HG02763 (cell line): ENCODE data around the gene EYS.

Experiments used
- ATAC-seq: cut with Tn5 transposase; IDR thresholded peaks from one replicate; pipeline ENCODE4 v1.9.1; 2021; ENCODE audit warnings: mild to moderate bottlenecking, moderate library complexity; ENCODE audit not compliant: unreplicated experiment

The EYS gene

GRCh38 chr6:65248101-65248610 lies 458.9 kb downstream of the EYS start:
- no peak for ATAC-seq

GRCh38 chr6:65231616-65232015 lies 475.4 kb downstream of the EYS start:
- no peak for ATAC-seq

GRCh38 chr6:65229825-65230224 lies 477.2 kb downstream of the EYS start:
- ATAC-seq = no peak

- ATAC-seq = no peak
Observed at GRCh38 chr6:65221153-65221552, 485.9 kb downstream of the EYS start.

- no peak for ATAC-seq
Observed at GRCh38 chr6:65202738-65203137, 504.3 kb downstream of the EYS start.

GRCh38 chr6:65199683-65200082 lies 507.3 kb downstream of the EYS start:
- no peak for ATAC-seq

- no peak for ATAC-seq
Observed at GRCh38 chr6:65199121-65199520, 507.9 kb downstream of the EYS start.

GRCh38 chr6:65191471-65191870 lies 515.6 kb downstream of the EYS start:
- no peak for ATAC-seq

GRCh38 chr6:65189236-65189881 lies 517.7 kb downstream of the EYS start:
- no peak for ATAC-seq

- no peak for ATAC-seq
Observed at GRCh38 chr6:65186826-65187225, 520.2 kb downstream of the EYS start.

- ATAC-seq = no peak
Observed at GRCh38 chr6:65182681-65183080, 524.3 kb downstream of the EYS start.

GRCh38 chr6:65170273-65170672 lies 536.8 kb downstream of the EYS start:
- ATAC-seq = no peak

- ATAC-seq = no peak
Observed at GRCh38 chr6:65161661-65162060, 545.4 kb downstream of the EYS start.

- no peak for ATAC-seq
Observed at GRCh38 chr6:65157025-65157424, 550.0 kb downstream of the EYS start.

GRCh38 chr6:65155083-65155482 lies 551.9 kb downstream of the EYS start:
- ATAC-seq = no peak

- no peak for ATAC-seq
Observed at GRCh38 chr6:65149841-65150240, 557.2 kb downstream of the EYS start.

- ATAC-seq = no peak
Observed at GRCh38 chr6:65148839-65149238, 558.2 kb downstream of the EYS start.

GRCh38 chr6:65135567-65135966 lies 571.5 kb downstream of the EYS start:
- no peak for ATAC-seq

GRCh38 chr6:65126667-65127066 lies 580.4 kb downstream of the EYS start:
- ATAC-seq = no peak

GRCh38 chr6:65123521-65123920 lies 583.5 kb downstream of the EYS start:
- ATAC-seq = no peak

- ATAC-seq = no peak
Observed at GRCh38 chr6:65117817-65118409, 589.1 kb downstream of the EYS start.

GRCh38 chr6:65116326-65116725 lies 590.7 kb downstream of the EYS start:
- ATAC-seq = no peak

- ATAC-seq = no peak
Observed at GRCh38 chr6:65113581-65113980, 593.4 kb downstream of the EYS start.
